Occipital lobe (tissue), 2 donors: ENCODE results near the gene CD300E. TPM values are rescaled to one million over a fixed set of nuclear protein-coding genes. Genes with fewer than 3 reads are reported as not detected.

Experiments used
- DNase-seq: peaks from one replicate; lab custom pipeline; 2025; lab: John Stamatoyannopoulos, UW
- total RNA-seq: library from RNA; depleted of rRNA; stranded (reverse); fragments of >200 nt; gene quantifications from one replicate; pipeline ENCODE4 v1.2.3, GENCODE V29; 2014

The CD300E gene
- total RNA-seq, 1 donor from 2014 or later, result 0.16 TPM

DNA sequence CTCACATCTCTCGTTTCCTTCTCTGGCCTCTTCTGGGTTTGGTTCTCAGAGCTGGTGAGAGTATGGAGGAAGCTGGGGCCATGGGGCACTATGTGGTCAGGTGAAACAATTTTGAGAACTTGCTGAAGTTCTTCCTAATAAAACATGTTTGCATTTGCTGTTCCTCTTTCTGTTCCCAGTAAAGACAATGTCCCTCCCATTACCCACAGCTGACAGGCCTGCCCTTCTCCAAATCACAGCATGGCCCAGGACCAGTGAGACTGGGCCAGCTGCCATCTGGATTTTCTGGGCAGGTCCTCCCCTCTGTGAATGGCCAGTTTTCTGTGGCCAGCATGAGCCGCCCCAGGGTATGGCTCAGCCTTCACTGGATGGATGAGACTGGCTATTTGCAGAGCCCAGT is 56.1 kb downstream of the CD300E start, which contains the start of gene CD300H:
CD300H (minus strand) TSS at position 113 of the 400 bp plus-strand sequence.
- DNase-seq, result no peak

DNA sequence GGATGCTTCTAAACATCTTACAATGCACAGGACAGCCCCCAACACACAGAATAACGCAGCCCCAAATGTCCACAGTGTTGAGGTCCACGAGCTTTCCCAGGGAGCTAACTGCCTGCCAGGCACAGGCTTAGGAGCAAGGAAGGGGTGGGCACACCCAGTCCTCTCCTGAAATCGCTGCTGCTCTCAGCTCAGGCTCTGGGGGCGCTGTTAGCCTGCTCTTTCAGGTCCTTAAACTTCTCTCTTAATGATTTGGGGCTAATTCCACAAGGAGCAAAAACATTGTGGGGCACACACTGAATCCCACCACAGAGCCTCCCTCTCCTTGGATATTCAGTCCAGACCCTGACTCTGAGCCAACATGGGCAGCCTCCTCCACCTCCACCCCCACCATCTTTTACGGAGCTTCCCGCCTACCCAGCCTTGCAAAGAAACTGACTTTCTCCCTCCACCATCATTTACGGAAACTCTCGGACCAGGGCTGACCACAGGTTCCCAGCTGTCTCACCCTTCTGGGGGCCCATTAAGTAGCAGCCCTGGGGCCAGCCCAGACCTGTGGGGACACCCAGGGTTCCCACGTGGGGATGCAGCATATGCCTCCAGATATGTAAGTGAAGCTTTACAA is 57.3 kb downstream of the CD300E start:
- DNase-seq, result no peak

DNA sequence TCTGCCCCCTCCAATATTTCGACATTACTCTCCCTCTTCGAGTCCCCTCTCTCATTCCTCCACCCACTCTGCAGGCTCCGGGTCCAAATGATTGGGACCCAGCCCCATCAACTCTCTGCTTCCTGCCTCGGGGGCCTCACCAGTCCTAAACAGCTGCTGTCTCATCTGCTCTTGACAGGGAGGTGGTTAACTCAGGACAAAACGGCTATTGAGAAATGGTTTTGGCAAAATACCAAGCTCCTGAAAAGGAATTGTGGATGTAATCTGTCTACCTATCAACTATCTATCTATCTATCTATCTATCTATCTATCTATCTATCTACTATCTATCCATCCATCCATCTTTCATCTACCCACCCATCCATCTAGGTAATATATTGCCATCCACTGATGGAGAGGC is 58.4 kb downstream of the CD300E start:
- DNase-seq, result no peak

DNA sequence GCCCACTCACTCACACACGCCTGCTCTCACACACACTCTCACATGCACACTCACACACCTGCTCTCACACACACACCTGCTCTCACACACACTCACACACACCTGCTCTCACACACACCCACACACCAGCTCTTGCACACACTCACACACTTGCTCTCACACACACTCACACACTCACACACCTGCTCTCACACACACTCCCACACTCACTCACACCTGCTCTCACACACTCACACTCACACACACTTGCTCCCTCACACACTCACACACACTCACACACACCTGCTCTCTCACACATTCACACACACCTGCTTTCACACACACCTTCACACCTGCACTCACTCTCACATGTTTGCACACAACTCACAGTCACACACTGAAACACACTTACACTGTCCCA is 60.2 kb downstream of the CD300E start:
- no peak for DNase-seq

DNA sequence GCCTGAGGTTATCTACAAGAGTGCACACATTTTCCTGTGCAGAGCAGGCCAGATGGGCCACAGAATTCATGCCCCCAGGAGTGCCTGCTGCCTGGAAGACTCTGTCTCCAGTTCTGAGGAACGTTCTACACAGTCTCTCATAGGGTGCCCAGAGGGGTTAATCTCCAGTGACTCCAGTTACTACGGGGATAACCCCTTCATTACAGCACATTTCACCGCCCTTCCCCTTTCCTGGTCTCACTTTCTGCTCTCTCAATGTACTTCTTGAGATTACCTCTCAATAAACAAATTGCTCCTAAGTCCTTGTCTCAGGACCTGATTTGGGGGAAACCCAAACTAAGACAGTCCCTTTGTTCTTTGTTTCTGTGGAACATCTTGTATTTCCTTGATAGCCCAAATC is 62.0 kb downstream of the CD300E start:
- no peak for DNase-seq

Other genes with a start within 250 kb of the CD300E start
- gene GPRC5C, start 191.7 kb downstream of the CD300E start, total RNA-seq, result 10.0 TPM
- gene CD300A, start 157.1 kb downstream of the CD300E start, total RNA-seq, result 3.3 TPM
- gene CD300LB, start 92.3 kb downstream of the CD300E start, total RNA-seq, result not detected
- 0.31 TPM for gene CD300C, start 77.6 kb downstream of the CD300E start, total RNA-seq
- gene CD300H, start 56.2 kb downstream of the CD300E start, total RNA-seq, result not detected
- gene CD300LD, start 31.5 kb downstream of the CD300E start, total RNA-seq, result not detected
- 0.16 TPM for gene CD300LF, start 89.2 kb upstream of the CD300E start, total RNA-seq
- 1.1 TPM for gene RAB37, start 113.5 kb upstream of the CD300E start, total RNA-seq
- gene NHERF1, start 124.9 kb upstream of the CD300E start, total RNA-seq, result 7.0 TPM
- 17.3 TPM for gene NAT9, start 152.6 kb upstream of the CD300E start, total RNA-seq
- gene GRIN2C, start 236.1 kb upstream of the CD300E start, total RNA-seq, result 0.47 TPM
- 3.1 TPM for gene FDXR, start 249.3 kb upstream of the CD300E start, total RNA-seq